Adrenal gland (tissue), 5 donors: ENCODE results near the gene SPARCL1.

Experiments used
- POLR2A ChIP-seq, 2 donors: fragments of 450-650 bp; IDR thresholded peaks; one replicate each; pipeline ENCODE4 v1.6.1; 2017; ENCODE audit warnings: antibody characterized with exemption in 2 of 2, mild to moderate bottlenecking in 2 of 2, moderate library complexity in 1 of 2
- TF ChIP-seq, protein P1 (sequence below), 6 experiments: fragments of 450-650 bp in 4 of 6; fragments of 200-600 bp in 2 of 6; sonication (generic) in 1 of 6; IDR thresholded peaks; 1 replicate in 5 of 6; 2 replicates in 1 of 6; pipeline versions ENCODE4 v1.5.1 to v1.8.0; 2016 to 2021; ENCODE audit warnings: antibody characterized with exemption in 6 of 6, mild to moderate bottlenecking in 2 of 6, moderate library complexity in 1 of 6
- donor health status: DM: no; HTN: no; CAD: no.

DNA sequence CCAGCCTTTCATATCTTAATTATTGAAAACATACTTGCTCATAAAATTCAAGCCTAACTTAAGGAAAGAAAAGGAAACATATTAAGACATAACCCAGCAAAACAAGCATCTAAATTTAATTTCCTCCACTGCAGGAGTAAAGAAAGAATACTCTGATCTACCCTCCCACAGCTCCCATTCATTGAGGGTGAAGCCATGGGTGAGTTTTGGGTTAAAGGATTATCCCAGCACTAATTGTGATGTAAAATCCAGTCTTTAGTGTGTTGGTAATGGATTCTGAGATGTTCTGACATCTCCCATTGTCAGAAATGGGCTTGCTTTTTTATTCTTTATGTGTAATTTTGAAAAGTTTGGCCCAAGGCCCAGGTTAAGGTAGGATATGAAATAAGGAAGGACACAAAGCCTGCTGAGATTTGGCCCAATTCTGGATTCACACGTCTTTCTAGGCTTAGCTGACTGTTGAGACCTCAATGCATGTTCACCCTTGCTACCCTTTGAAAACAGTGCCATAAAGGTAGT lies 50.4 kb downstream of the SPARCL1 start:
- TF ChIP-seq, protein P1, sequence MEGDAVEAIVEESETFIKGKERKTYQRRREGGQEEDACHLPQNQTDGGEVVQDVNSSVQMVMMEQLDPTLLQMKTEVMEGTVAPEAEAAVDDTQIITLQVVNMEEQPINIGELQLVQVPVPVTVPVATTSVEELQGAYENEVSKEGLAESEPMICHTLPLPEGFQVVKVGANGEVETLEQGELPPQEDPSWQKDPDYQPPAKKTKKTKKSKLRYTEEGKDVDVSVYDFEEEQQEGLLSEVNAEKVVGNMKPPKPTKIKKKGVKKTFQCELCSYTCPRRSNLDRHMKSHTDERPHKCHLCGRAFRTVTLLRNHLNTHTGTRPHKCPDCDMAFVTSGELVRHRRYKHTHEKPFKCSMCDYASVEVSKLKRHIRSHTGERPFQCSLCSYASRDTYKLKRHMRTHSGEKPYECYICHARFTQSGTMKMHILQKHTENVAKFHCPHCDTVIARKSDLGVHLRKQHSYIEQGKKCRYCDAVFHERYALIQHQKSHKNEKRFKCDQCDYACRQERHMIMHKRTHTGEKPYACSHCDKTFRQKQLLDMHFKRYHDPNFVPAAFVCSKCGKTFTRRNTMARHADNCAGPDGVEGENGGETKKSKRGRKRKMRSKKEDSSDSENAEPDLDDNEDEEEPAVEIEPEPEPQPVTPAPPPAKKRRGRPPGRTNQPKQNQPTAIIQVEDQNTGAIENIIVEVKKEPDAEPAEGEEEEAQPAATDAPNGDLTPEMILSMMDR (IDR thresholded peaks at IDR 0.05): no peak
- TF ChIP-seq POLR2A (IDR thresholded peaks at IDR 0.05): no peak
